ENCODE data around the gene LENEP.

GRCh38 chr1:154992721-154993571 lies 440 bp upstream of the LENEP start:
- TF ChIP-seq CTCF (IDR thresholded peaks at IDR 0.05) (no peak), POLR2AphosphoS5 (IDR thresholded peaks at IDR 0.05) (no peak), POLR2A (IDR thresholded peaks at IDR 0.05) (no peak)

All from transverse colon (tissue), 4 donors.